ENCODE results near the gene PON2. TPM values are rescaled to one million over a fixed set of nuclear protein-coding genes. Genes with fewer than 3 reads are reported as not detected.

Gene PON2
- total RNA-seq, 5 donors from 2014 or later (not counting 1 experiment from before 2014, with no cell fraction given) = 4.3 to 11.4 (median 7.0) TPM

- Histone ChIP-seq H3K27me3 (replicated peaks in 1 of 2; ENCODE audit: control insufficient read depth in 2 of 2, extremely low read depth in 1 of 2, insufficient read depth in 2 of 2, low read length in 1 of 2) (no peaks in the 10 kb centered on the region), H3K4me1 (ENCODE audit: control insufficient read depth in 1 of 2, extremely low read depth in 1 of 2, insufficient read depth in 2 of 2, low read length in 2 of 2) (no peaks in the 10 kb centered on the region), H3K9me3 (peaks cover 4% of the 10 kb centered on the region), H3K27ac (ENCODE audit: low read length) (no peak overlapping the region), H3K4me3 (ENCODE audit: control insufficient read depth in 1 of 2, extremely low read depth in 1 of 2, low read length in 1 of 2) (no peak overlapping the region), H3K36me3 (ENCODE audit: control insufficient read depth in 2 of 2, extremely low read depth in 1 of 2, insufficient read depth in 1 of 2, low read length in 1 of 2) (no peaks in the 10 kb centered on the region)
- peaks cover 4 to 12% (median 7%) of the 10 kb centered on the region in 3 donors for H3K9me3 Mint-ChIP-seq
- DNase-seq (no peak), ATAC-seq (replicated peaks in 1 of 4) (no peak)
- POLR2A ChIA-PET = no interaction called here
- no CpG with 5 or more reads among the region's 2 CpGs for WGBS (ENCODE audit: insufficient coverage)
- peaks cover 3 to 4% of the 10 kb centered on the region in 2 donors for H3K27me3 Mint-ChIP-seq
- no peak overlapping the region for H3K27ac Mint-ChIP-seq
- no peak overlapping the region for H3K4me3 Mint-ChIP-seq
- no peaks in the 10 kb centered on the region for H3K4me1 Mint-ChIP-seq
- CTCF ChIA-PET = no interaction called here
- H3K36me3 Mint-ChIP-seq = no peaks in the 10 kb centered on the region
Measured at GRCh38 chr7:95454438-95455045, 19.7 kb upstream of the PON2 start.

DNA sequence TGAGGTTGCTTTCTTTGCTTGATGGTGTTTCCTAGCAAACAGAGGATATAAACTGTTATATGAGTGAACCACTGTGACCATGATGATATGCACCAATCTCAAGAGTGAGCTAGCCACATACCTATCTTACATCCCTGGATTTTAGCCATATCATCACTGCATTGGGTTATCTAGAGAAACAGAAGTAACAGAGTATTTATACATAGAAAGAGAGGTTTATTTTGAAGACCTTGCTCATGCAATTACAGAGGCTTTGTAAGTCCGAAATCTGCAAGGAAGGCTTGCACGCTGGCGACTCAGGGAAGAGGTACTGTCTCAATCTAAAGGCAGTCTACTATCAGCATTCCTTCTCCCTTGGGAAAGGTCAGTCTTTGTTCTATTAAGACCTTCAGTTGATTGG, 11.8 kb upstream of the PON2 start:
- Mint-ChIP-seq H3K36me3 (no peaks in the 10 kb centered on the region), H3K27me3 (peaks cover 0 to 3% of the 10 kb centered on the region in 2 donors), H3K27ac (no peak overlapping the region), H3K4me3 (no peak overlapping the region), H3K9me3 (no peaks in the 10 kb centered on the region), H3K4me1 (no peaks in the 10 kb centered on the region)
- H3K4me1 ChIP-seq (ENCODE audit: control insufficient read depth in 1 of 2, extremely low read depth in 1 of 2, insufficient read depth in 2 of 2, low read length in 2 of 2) = no peaks in the 10 kb centered on the region
- no peak overlapping the region for H3K4me3 ChIP-seq (ENCODE audit: control insufficient read depth in 1 of 2, extremely low read depth in 1 of 2, low read length in 1 of 2)
- peaks cover 0 to 5% of the 10 kb centered on the region in 2 experiments for H3K27me3 ChIP-seq (replicated peaks in 1 of 2; ENCODE audit: control insufficient read depth in 2 of 2, extremely low read depth in 1 of 2, insufficient read depth in 2 of 2, low read length in 1 of 2)
- H3K9me3 ChIP-seq = no peaks in the 10 kb centered on the region
- DNase-seq = no peak
- ChIA-PET CTCF (no interaction called here), POLR2A (no interaction called here)
- H3K27ac ChIP-seq (ENCODE audit: low read length) = no peak overlapping the region
- no peak for ATAC-seq (replicated peaks in 1 of 4)
- H3K36me3 ChIP-seq (ENCODE audit: control insufficient read depth in 2 of 2, extremely low read depth in 1 of 2, insufficient read depth in 1 of 2, low read length in 1 of 2) = no peaks in the 10 kb centered on the region
- WGBS (ENCODE audit: insufficient coverage) = no CpG with 5 or more reads among the region's 3 CpGs

- Histone ChIP-seq H3K9me3 (no peaks in the 10 kb centered on the region), H3K36me3 (ENCODE audit: control insufficient read depth in 2 of 2, extremely low read depth in 1 of 2, insufficient read depth in 1 of 2, low read length in 1 of 2) (no peaks in the 10 kb centered on the region), H3K27ac (ENCODE audit: low read length) (no peak overlapping the region), H3K4me1 (ENCODE audit: control insufficient read depth in 1 of 2, extremely low read depth in 1 of 2, insufficient read depth in 2 of 2, low read length in 2 of 2) (no peaks in the 10 kb centered on the region), H3K4me3 (ENCODE audit: control insufficient read depth in 1 of 2, extremely low read depth in 1 of 2, low read length in 1 of 2) (no peak overlapping the region), H3K27me3 (replicated peaks in 1 of 2; ENCODE audit: control insufficient read depth in 2 of 2, extremely low read depth in 1 of 2, insufficient read depth in 2 of 2, low read length in 1 of 2) (peaks cover 0 to 5% of the 10 kb centered on the region in 2 experiments)
- ChIA-PET CTCF (no interaction called here), POLR2A (no interaction called here)
- Mint-ChIP-seq H3K36me3 (no peaks in the 10 kb centered on the region), H3K9me3 (no peaks in the 10 kb centered on the region), H3K27me3 (peaks cover 0 to 3% of the 10 kb centered on the region in 2 donors), H3K4me1 (no peaks in the 10 kb centered on the region), H3K27ac (no peak overlapping the region), H3K4me3 (no peak overlapping the region)
- ATAC-seq (replicated peaks in 1 of 4) = no peak
- WGBS (ENCODE audit: insufficient coverage) = no CpG with 5 or more reads among the region's 2 CpGs
- no peak for DNase-seq
Measured at GRCh38 chr7:95444796-95445195, 10.0 kb upstream of the PON2 start.

DNA sequence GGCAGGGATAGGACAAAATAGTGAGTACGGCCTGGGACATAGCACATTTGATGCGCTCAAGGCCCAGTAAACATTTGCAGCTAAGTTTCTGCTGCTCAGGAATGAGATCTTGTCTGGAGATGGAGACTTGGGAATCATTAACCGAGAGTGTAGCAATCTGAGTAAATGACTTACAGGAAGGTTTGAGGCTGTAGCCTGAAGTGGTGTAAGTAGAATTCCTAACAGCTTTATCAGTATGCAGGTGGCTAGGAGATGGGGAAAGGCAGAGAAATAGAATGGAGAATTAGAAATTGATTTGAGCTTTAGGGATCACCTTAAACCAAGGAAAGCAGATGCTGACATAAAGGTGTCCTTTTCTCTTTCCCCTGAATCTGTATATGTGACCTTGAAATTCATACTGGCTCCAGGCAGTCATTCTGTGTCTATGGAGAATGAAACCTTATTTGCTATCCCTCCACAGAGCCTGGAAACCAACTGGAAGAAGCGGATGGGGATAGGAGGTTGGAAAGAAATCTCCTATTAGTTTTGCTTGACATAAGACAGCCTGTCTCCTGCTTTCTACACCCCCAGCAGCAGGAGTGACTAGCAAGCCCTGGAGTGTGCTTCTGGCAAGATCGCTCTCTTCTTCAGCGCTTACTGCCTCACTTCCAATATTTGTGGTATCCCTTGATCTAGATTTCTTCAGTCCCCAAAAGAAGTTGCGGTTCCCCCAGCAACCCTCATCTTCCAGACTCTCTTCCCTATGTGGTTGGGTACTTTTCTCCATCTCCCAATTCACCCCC, 6.4 kb upstream of the PON2 start:
- no peak overlapping the region for H3K27ac Mint-ChIP-seq
- no peaks in the 10 kb centered on the region for H3K4me1 Mint-ChIP-seq
- Histone ChIP-seq H3K27me3 (replicated peaks in 1 of 2; ENCODE audit: control insufficient read depth in 2 of 2, extremely low read depth in 1 of 2, insufficient read depth in 2 of 2, low read length in 1 of 2) (peaks cover 0 to 5% of the 10 kb centered on the region in 2 experiments), H3K9me3 (no peaks in the 10 kb centered on the region), H3K4me1 (ENCODE audit: control insufficient read depth in 1 of 2, extremely low read depth in 1 of 2, insufficient read depth in 2 of 2, low read length in 2 of 2) (no peaks in the 10 kb centered on the region), H3K36me3 (ENCODE audit: control insufficient read depth in 2 of 2, extremely low read depth in 1 of 2, insufficient read depth in 1 of 2, low read length in 1 of 2) (no peaks in the 10 kb centered on the region), H3K27ac (ENCODE audit: low read length) (no peak overlapping the region), H3K4me3 (ENCODE audit: control insufficient read depth in 1 of 2, extremely low read depth in 1 of 2, low read length in 1 of 2) (no peak overlapping the region)
- no peaks in the 10 kb centered on the region for H3K27me3 Mint-ChIP-seq
- CTCF ChIA-PET = interaction anchor here in 1 of 2 donors (0.7 kb wide), 1 partner anchor 53 kb away, joined by 3 read pairs; no protein-coding TSS in a partner anchor
- WGBS (ENCODE audit: insufficient coverage) = 94% methylated on average over 6 of the region's 7 CpGs
- no peak for ATAC-seq (replicated peaks in 1 of 4)
- no peaks in the 10 kb centered on the region for H3K9me3 Mint-ChIP-seq
- no peak for DNase-seq
- POLR2A ChIA-PET = no interaction called here
- no peaks in the 10 kb centered on the region for H3K36me3 Mint-ChIP-seq
- no peak overlapping the region for H3K4me3 Mint-ChIP-seq

DNA sequence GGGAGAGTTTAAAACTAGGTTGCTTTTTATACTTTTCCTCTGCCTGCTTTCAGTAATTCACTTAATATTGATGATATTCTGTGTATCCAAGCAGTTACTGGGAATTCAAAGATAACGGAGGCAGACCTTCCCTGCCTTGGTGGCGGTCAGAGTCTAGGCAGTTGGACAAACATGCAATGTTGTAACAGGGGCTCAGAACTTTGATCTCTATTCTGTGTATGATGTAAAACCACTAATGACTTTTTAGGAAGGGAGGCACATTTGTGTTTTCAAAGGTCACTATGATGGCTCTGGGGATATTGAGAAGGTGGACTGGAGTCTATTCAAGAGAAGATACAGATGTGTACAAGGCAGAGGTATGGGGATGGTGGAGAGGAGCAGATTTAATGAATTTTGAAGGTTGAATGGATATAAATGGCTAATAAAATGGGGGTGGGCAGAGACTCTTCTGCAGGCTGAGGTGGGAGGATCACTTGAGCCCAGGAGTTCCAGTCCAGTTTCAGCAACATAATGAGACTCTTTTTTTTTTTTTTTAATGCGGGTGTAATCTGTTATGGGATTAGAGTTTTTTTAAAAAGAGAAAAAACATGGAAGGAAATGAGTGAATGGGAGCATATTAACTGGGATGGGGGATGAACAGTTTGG, 5.7 kb upstream of the PON2 start:
- no peak overlapping the region for H3K4me3 Mint-ChIP-seq
- DNase-seq (no peak), ATAC-seq (replicated peaks in 1 of 4) (no peak)
- WGBS (ENCODE audit: insufficient coverage) = 100% methylated on average over 2 of the region's 3 CpGs
- H3K36me3 Mint-ChIP-seq = no peaks in the 10 kb centered on the region
- Histone ChIP-seq H3K36me3 (ENCODE audit: control insufficient read depth in 2 of 2, extremely low read depth in 1 of 2, insufficient read depth in 1 of 2, low read length in 1 of 2) (no peaks in the 10 kb centered on the region), H3K27ac (ENCODE audit: low read length) (no peak overlapping the region), H3K4me3 (ENCODE audit: control insufficient read depth in 1 of 2, extremely low read depth in 1 of 2, low read length in 1 of 2) (no peak overlapping the region), H3K27me3 (replicated peaks in 1 of 2; ENCODE audit: control insufficient read depth in 2 of 2, extremely low read depth in 1 of 2, insufficient read depth in 2 of 2, low read length in 1 of 2) (peaks cover 0 to 5% of the 10 kb centered on the region in 2 experiments), H3K4me1 (ENCODE audit: control insufficient read depth in 1 of 2, extremely low read depth in 1 of 2, insufficient read depth in 2 of 2, low read length in 2 of 2) (peaks cover 0 to 1% of the 10 kb centered on the region in 2 experiments), H3K9me3 (no peaks in the 10 kb centered on the region)
- H3K9me3 Mint-ChIP-seq = no peaks in the 10 kb centered on the region
- no peak overlapping the region for H3K27ac Mint-ChIP-seq
- ChIA-PET POLR2A (no interaction called here), CTCF (no interaction called here)
- no peaks in the 10 kb centered on the region for H3K27me3 Mint-ChIP-seq
- peaks cover 0 to 1% (median 0%) of the 10 kb centered on the region in 3 donors for H3K4me1 Mint-ChIP-seq

DNA sequence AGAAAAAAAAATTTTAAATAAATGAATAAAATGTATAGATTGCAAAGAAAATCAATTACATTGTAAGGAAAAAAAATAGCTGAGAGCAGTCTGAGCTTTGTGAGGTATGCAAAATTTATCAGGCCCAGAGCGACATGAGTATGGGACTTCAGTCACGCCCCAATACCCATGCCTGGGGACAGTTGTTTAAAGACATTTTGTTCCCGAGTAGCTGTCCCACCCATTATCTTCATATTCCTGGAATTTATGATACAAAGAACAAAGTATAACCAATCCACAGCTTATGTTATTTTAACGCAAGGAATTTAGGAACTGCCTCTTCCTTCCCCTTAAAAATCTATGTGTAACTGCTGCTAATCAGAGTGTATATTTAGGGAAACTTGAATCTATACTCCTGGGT, 1.6 kb upstream of the PON2 start:
- CTCF ChIA-PET = no interaction called here
- Mint-ChIP-seq H3K27me3 (peaks cover 0 to 2% of the 10 kb centered on the region in 2 donors), H3K9me3 (no peaks in the 10 kb centered on the region), H3K4me3 (no peak overlapping the region), H3K4me1 (peaks cover 10 to 16% (median 15%) of the 10 kb centered on the region in 3 donors), H3K36me3 (no peaks in the 10 kb centered on the region), H3K27ac (no peak overlapping the region)
- H3K27me3 ChIP-seq (replicated peaks in 1 of 2; ENCODE audit: control insufficient read depth in 2 of 2, extremely low read depth in 1 of 2, insufficient read depth in 2 of 2, low read length in 1 of 2) = no peaks in the 10 kb centered on the region
- no peak overlapping the region for H3K27ac ChIP-seq (ENCODE audit: low read length)
- H3K4me3 ChIP-seq (ENCODE audit: control insufficient read depth in 1 of 2, extremely low read depth in 1 of 2, low read length in 1 of 2) = no peak overlapping the region
- no peaks in the 10 kb centered on the region for H3K36me3 ChIP-seq (ENCODE audit: control insufficient read depth in 2 of 2, extremely low read depth in 1 of 2, insufficient read depth in 1 of 2, low read length in 1 of 2)
- DNase-seq (no peak), ATAC-seq (replicated peaks in 1 of 4) (no peak)
- no CpG with 5 or more reads among the region's 4 CpGs for WGBS (ENCODE audit: insufficient coverage)
- H3K4me1 ChIP-seq (ENCODE audit: control insufficient read depth in 1 of 2, extremely low read depth in 1 of 2, insufficient read depth in 2 of 2, low read length in 2 of 2) = peaks cover 0 to 13% of the 10 kb centered on the region in 2 experiments
- no peaks in the 10 kb centered on the region for H3K9me3 ChIP-seq
- POLR2A ChIA-PET = interaction anchor here in 1 of 2 donors (0.7 kb wide), 1 partner anchor 10 kb away, joined by 3 read pairs; no protein-coding TSS in a partner anchor
